SHP77 treated with DMSO at 0.1 percent for 48 hours (cell line): ENCODE measurements around the gene ZNF112.
"Not testable (repeated sequence)": the region's sequence is repeated elsewhere in the genome, so short reads cannot be mapped to it uniquely, and the experiment has no call there.

Source experiments
- DNase-seq: peaks from one replicate; lab custom pipeline; 2025; lab: John Stamatoyannopoulos, UW

ZNF112 gene

GRCh38 chr19:44356383-44357111, at the start of gene ZNF112:
Gene ZNF112 (minus strand): TSS chr19:44356680. CDS start chr19:44340539, 16,141 bp downstream.
- peak; percentile 94 for DNase-seq

DNA sequence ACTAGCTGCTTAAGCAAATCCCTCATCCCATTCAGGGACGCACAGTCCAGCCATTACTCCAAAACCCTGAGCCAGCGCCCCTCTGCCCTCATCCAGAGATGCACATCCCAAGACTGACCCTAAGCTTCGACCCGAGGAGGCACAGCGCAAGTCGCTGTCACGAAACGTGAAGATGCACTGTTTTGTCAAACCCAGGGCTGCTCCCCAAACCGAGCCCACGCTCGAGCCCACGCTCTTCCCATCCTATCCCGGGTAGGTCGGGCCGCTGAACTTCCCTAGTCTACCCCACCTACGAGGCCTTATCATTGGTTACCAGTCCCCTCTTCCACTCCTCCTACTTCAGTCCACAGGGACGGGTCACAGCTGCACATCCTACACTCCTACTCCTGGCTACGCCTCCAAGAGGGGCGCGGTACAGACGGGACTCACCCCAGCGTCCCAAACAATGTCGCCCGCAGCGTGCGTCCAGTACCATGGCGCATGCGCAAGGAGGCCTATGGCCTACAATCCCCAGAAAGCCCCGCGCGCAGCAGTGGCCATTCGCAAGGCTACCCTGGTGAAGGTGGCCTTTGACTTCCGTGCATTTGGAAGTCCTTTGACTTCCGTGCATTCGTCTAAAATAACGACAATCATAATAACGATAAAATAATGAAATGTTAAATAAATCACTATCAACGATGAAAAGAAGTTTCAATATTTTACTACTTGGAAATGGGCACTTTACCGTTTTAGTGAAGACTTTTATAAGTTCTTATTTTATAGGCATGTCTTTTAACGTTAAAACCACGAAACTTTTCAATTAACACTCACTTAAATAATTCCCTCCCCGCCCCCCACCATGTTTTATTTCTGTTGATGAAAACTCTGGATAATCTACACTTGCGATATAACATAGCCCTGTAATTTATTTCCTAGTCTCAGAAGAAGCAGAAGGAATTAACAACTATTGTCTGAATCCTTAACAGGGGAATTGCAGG, 44.9 kb upstream of the ZNF112 start, which contains the start of gene ZNF285:
TSS of gene ZNF285 (minus strand) at position 470 of the 977 bp plus-strand sequence. CDS start 4,395 bp downstream, outside the sequence.
- DNase-seq, result no peak

DNA sequence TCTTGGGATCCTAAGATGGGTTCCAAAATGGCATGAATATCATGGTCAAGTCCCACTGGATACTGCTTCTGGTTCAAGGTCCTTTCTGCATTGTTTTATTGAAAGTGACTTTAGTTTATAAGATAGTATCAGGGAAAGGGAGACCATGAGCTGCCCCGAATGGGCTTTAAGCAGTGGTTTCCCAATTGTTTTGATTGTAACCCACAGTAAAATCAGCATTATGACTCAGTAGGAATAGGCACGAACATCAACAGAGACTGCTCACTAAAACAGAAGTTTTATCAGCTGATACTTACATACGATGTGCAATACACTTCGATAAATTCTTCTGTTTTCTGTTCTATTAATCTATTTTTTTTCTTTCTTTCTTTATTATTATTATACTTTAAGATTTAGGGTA, 32.8 kb upstream of the ZNF112 start:
- not testable (repeated sequence) for DNase-seq

DNA sequence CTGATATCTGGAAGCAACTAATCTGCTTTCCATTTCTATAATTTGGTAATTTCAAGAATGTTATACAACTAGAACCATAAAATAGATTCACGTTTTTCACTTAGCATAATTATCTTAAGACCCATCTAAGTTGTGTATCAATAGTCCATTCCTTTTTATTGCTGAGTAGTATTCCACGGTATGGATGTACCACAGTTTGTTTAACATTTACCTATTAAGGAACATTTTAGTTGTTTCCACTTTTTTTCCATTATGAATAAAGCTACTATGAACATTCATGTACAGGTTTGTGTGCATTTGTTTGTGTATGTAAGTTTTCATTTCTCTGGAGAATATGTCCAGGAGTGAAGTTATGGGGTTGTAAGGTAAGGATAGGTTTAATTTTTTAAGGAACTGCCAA, 18.3 kb upstream of the ZNF112 start:
- no peak for DNase-seq

DNA sequence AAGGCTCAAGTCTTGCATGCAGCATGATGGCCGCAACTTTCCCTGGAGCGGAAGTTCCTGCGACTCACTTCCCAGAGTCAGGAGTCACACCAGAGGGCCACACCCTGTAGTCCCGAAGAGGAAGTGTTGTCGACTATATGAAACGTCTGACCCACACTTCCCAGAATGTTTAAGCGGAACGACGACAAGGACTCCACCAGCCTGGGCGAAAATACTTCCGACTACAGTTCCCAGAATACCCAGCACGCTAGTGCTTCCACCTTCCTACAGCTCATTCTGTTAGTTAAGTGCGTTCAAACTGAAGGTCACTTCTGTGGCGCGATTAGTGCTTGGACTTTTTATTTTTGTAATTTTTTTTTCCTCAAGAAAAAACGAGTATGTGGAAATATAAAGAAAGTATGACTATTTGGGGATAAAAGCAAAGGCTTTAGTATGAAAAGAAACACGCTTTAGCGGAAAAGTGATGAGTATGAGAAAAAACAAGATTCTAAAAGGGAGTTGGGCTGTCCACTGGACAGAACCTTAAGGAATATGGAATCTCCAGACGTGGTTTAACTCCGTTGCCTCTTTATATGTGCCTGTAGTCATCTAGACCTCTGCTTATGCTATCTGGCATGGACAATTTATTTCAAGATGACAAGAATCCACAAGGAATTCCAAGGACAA, 15.5 kb upstream of the ZNF112 start:
- no peak for DNase-seq

DNA sequence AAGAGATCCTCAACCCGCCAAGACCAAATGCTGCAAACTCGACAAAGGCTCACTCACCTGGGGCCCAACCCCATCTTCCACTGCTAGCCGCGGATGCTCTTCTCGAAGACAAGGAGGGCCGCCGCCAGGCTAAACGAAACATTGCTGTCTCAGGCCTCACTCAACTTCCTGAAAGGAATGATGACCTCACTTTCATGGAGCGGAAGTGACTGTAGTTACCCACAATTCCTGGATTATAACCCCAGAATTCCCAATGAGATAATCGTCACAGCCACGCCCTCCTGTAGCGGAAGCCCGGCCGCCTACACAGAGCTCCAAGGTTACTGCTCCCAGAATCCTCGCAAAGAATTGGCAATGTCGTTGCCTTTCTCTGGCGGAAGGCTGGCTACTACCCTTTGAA, 10.5 kb upstream of the ZNF112 start:
- DNase-seq, result no peak

DNA sequence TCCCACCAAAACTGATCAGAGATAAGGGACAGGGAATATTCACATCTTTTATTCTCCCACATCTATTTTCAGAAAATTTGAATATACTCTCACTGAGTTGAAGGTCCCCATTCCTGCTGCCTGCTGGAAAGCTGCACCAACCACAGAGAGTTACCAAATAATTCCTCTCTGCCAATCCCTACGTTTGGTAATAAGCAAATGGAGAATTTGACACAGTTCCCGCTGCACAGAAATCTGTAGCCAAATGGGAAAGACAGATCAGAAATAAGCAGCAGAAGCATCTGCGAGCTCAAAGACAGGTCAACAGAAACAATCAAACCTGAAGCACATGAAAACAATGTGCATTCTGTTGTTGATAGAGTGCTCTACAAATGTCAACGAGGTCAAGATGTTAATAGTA, 9.9 kb downstream of the ZNF112 start:
- no peak for DNase-seq

DNA sequence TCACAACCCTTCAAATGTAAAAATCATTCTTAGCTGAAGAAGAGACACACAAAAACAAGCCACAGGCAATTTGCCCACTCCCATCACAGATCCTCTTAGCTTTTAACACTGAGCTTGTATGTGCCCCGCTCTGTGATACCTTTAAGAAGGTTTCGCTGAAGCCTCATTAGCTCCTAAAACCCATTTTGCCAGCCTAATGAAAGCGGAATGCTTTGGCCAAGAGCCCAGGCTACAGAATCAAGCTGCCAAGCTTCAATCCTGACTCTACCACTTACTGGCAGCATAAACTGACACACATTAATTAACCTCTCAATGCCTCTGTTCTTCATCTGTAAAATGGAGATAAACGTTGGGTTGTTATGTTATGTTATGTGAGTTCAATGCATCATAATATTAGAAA, 10.5 kb downstream of the ZNF112 start:
- no peak for DNase-seq

DNA sequence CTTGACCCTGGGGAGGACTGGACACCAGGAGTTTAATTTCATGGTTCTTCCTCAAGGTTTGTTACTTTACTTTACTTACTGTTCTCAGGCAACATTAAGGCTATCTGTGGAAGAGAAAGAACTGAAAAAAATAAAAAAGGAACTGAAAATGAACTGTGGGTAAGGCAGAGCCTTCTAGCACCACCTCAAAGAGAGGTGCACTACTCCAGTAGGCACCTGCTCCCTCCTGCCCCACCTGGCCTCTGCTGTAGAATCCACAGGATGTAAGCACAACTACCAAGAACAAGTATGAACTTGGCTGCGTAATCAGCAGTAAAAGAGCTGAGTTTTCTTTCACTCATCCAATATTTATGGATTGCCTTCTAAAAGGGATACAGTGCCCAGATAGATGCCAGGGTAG, 12.2 kb downstream of the ZNF112 start:
- no peak for DNase-seq

- no peak for DNase-seq
Measured at GRCh38 chr19:44341794-44342193, 14.7 kb downstream of the ZNF112 start.

- not testable (repeated sequence) for DNase-seq
Measured at GRCh38 chr19:44334639-44335038, 21.8 kb downstream of the ZNF112 start.

GRCh38 chr19:44332145-44332544, 24.3 kb downstream of the ZNF112 start:
- no peak for DNase-seq

- DNase-seq, result no peak
Measured at GRCh38 chr19:44315883-44316282, 40.6 kb downstream of the ZNF112 start.

- DNase-seq, result no peak
Measured at GRCh38 chr19:44313231-44313630, 43.2 kb downstream of the ZNF112 start.

- no peak for DNase-seq
Measured at GRCh38 chr19:44308011-44308410, 48.5 kb downstream of the ZNF112 start.

DNA sequence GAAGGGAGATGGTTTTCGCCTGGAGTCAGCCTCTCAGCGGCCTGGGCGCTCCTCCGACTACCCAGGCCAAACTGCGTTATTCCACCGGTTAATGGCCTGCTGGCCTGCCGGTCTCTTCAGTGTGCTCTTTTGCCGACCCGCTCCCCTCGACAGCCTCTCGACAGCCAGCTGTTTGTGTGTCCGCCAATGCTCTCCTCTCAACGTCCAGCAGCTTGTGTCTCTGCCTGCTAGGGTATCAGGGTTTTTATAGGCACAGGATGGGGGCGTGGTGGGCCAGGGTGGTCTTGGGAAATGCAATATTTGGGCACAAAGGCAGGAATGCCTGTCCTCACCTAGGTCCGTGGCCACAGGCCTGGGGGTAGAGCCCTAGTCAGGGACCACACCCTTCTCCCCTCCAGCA, 50.2 kb downstream of the ZNF112 start:
- no peak for DNase-seq

DNA sequence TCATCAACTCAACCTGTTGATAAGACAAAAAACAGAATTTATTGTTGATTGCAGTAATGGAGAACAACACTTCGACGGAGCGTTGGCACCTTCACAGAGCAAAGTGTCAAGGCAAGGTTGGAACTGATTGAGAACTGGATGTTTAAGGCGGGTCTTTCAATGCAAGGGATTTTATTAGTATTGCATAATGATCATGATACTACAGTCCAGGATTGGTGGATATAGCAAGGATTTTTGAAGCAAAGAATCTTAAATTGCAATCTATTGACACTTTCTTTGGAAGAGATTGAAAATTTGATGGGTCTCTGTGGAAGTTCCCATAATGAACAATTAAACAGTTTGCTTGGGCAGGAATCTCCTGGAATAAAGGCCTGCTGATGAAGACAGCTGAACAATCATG, 51.0 kb downstream of the ZNF112 start:
- no peak for DNase-seq

- DNase-seq, result peak; percentile 81
Measured at GRCh38 chr19:44304659-44305193, 51.8 kb downstream of the ZNF112 start, which contains the start of gene ZNF235. Gene ZNF235 (minus strand): TSS chr19:44305025. CDS start chr19:44303404, 1,621 bp downstream.

DNA sequence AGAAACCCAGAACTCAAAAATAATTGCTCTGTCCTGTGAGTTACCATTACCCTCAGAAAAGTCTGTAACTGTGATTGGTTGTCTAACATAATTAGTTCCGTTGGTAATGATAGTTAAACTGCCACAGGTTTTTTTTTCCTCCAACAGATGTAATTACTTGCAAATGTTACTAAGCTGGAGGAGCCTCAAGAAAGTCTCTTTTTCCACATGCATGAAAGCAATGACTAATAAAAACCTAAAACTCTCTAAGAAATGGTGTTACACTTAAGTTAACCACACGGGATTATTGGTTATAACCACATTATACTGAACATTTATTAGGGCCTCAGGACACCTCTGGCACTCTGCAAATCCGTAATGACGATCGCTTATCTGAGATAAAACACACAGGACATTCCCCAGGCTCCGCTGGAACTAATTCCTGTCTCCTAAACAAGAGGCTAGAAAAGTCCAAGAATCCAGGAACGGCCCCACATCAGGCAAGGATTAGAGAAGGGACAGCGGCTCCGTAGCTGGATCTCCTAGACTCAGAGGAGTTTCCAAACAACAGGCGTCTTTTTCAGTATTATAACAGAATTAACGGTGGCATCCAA, 52.4 kb downstream of the ZNF112 start:
- no peak for DNase-seq

DNA sequence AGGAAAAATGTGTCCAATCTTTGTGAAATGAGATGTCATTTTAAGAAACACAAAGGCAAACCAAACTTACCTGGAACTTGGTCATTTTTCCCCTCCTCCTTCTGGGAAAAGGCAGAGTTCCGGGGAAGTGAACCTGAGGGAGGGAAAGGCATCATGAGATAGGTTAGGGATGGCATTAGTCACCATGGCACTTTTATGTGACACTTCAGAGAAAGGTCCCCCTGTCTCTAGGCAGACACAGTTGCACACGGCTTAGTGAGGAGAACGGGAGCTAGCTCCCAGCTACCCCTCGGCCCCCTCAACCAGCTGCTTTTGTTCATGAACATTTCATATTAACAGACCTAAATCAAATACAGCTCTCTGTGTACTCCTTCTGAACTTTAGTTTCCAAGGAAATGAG, 53.2 kb downstream of the ZNF112 start:
- DNase-seq, result no peak

GRCh38 chr19:44284968-44285367, 71.5 kb downstream of the ZNF112 start:
- DNase-seq, result no peak

- DNase-seq, result no peak
Measured at GRCh38 chr19:44282846-44283245, 73.6 kb downstream of the ZNF112 start.
